HG02623 (cell line): ENCODE measurements around the gene WDR18.

Experiments
- ATAC-seq: cut with Tn5 transposase; IDR thresholded peaks from one replicate; pipeline ENCODE4 v1.9.1; 2021; ENCODE audit warnings: moderate library complexity; ENCODE audit not compliant: unreplicated experiment

The WDR18 gene, protein sequence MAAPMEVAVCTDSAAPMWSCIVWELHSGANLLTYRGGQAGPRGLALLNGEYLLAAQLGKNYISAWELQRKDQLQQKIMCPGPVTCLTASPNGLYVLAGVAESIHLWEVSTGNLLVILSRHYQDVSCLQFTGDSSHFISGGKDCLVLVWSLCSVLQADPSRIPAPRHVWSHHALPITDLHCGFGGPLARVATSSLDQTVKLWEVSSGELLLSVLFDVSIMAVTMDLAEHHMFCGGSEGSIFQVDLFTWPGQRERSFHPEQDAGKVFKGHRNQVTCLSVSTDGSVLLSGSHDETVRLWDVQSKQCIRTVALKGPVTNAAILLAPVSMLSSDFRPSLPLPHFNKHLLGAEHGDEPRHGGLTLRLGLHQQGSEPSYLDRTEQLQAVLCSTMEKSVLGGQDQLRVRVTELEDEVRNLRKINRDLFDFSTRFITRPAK

DNA sequence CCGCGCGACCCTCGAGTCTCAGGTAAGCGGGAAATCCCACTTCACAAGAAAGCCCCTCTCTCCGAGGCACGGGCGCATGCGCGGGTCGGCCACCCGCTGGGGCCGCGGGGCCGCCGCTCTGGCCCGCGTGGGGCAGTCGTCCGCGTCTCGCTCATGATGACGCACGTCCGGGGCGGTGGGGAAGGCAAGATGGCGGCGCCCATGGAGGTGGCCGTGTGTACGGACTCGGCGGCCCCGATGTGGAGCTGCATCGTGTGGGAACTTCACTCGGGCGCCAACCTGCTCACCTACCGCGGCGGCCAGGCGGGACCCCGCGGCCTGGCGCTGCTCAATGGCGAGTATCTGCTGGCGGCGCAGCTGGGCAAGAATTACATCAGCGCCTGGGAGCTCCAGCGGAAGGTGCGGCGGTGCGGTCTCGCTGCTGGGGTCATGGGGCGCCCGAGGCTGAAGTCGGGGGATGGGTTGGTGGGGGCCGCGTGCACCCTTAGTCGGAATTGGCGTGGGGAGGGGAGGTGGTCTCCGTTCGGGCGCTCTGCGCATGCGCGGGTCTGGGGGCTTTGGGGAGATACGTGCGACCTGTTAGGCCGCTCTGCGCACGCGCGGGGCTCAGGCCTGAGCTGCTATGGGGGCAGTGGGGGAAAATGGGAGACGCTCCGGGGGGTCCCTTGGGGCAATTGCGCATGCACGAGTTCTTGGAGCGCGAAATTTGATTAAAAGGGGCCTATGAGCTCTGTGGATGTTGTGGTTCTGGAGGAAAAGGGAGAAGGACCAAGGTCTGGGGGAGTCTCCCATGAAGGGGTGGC lies at the start of gene WDR18:
Gene WDR18 (plus strand): TSS at position 181 of the 803 bp plus-strand sequence. CDS start 9 bp downstream, at position 190.
- ATAC-seq = peak; percentile 80

- no peak for ATAC-seq
Measured at GRCh38 chr19:934865-935479, 49.2 kb upstream of the WDR18 start.

DNA sequence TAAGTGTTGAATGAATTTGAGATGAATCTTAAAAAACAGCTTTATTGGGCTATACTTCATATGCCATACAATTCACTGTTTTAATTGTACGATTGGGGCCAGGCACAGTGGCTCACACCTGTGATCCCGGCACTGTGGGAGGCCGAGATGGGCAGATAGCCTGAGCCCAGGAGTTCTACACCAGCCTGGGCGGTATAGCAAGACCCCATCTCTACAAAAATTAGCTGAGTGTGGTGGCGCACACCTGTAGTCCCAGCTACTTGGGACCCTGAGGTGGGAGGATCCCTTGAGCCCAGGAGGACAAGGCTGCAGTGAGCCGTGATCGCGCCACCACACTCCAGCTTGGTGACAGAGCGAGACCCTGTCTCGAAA lies 48.0 kb upstream of the WDR18 start:
- no peak for ATAC-seq

DNA sequence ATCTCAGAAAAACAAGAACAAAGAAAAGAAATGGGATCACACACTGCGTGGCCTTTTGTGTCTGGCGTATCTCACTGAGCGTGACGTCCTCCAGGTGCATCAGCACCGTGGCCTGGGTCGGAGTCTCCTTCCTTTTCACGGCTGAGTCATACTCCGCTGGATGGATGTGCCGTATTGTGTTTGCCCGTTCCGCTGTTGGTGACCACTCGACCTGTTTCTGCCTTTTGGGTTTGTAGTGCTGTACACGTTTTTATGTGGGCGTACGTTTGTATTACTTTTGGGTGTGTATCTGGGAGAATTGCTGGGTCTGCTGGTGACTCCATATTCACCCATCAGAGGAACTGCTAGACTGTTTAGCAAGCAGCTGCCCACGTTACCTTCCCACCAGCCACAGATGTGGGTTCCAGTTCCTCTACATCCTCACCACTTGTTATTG lies 46.9 kb upstream of the WDR18 start:
- ATAC-seq = no peak

GRCh38 chr19:938233-938923 lies 45.8 kb upstream of the WDR18 start:
- no peak for ATAC-seq

- ATAC-seq = no peak
Measured at GRCh38 chr19:939439-939838, 44.7 kb upstream of the WDR18 start.

DNA sequence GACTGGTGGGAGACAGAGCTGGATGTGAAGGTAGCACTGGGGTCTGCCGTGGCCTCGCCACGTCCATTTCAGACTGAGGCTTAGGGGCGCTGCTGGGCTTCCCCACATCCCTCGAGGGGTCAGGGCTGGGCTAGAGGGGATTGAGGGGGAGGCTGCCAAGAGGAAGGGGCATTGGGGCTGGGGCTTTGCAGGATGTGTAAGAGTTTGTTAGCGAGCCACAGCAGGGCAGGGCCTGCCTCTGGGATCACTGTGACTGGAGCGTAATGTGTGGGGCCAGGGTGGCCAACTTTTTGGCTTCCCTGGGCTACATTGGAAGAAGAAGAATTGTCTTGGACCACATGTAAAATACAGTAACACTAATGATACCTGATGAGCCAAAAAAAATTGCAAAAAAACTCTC lies 44.2 kb upstream of the WDR18 start:
- ATAC-seq = no peak

DNA sequence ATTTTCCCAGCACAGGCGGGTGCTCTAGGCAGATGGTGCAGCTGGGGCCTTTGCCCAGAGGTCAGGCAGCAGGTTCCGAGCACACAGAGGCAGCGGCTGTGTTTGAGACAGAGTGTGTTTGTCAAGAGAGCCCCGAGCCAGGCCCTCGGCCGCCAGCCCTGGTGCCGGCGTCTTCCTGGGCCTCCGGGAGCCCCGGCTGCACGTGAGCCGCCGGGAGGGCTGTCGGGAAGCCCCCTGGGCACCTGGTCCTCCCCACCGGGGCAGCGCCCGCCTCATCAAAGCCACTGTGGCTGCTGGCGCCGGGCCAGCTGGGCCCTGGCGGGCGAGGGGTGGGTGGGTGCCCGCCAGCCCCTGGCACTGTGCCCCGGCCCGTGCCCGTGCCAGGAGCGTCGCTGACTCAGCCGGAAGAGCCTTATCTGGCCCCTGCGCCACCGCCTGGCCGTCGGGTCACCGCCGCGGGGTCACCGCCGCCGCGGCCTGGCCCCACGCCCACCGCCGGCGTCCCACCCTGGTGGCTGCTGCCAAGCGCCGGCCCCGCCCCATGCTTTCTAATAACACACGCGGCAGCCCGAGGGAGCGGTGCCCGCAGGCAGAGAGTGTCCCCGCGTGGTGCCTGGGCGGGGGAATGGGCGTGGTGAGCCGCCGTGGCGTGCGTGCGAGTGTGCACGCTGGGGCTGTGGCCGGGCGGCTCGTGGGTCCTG lies 43.4 kb upstream of the WDR18 start:
- ATAC-seq = no peak

GRCh38 chr19:941292-942132 lies 42.6 kb upstream of the WDR18 start:
- no peak for ATAC-seq

GRCh38 chr19:942133-942645 lies 42.0 kb upstream of the WDR18 start:
- no peak for ATAC-seq

GRCh38 chr19:943551-944170 lies 40.5 kb upstream of the WDR18 start:
- no peak for ATAC-seq

DNA sequence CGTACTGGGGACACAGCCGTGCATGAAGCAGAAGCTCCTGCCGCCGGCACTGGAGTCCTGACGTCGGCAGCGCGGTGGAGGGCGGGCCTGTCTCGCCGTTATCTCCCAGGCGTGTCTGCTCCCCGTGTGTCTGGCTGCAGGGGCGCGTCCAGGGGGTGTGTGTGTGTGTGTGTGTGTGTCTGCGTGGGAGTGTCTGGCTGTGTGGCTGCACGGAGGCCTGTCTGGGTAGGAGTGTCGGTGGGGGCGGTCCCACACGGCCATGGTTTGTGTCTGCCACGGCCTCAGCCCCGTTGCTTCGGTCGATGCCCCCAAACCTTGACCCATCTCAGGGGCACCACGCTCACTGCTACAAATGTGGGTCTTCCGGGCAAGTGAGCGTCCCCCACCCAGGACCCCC lies 40.0 kb upstream of the WDR18 start:
- ATAC-seq = no peak

- no peak for ATAC-seq
Measured at GRCh38 chr19:944663-945241, 39.4 kb upstream of the WDR18 start.

DNA sequence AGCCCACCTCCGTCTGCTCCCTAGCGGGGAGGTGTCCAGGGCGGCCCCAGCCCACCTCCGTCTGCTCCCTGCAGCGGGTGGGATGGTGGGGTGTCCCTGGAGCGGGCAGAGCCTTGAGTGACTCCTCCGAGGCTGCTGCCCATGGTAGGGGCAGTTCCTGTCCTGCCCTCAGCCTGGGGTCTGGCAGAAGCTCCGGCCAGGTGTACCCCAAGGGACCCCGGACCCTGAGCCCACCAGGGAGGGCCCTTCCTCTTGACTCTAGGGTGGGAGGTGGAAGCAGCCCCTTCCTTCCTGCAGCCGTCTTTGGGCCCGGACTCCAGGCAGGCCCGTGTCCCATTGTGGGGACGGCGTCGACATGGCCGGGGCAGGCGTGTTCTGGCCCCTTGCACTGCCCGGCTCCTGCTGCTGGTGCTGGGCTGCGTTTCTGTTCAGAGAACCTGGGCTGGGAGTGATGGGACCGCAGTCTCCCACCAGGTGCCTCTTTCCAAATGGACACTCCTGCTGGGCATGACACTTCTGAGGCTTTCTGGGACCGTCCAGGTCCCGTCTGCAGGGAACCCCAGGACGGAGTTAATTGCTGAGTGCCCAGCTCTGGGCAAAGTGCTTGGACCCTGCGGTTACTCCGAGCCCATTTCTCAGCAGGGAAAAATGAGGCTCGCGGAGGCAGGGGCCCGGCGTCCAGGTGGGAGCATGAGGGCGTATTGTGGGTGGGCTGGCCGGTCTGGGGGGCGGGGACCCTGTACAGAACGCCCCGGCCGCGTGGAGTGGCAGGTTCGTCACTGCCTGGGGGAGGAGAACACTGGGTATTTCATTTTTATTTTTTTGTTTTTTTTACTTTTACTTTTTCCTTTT lies 38.5 kb upstream of the WDR18 start:
- ATAC-seq = no peak

DNA sequence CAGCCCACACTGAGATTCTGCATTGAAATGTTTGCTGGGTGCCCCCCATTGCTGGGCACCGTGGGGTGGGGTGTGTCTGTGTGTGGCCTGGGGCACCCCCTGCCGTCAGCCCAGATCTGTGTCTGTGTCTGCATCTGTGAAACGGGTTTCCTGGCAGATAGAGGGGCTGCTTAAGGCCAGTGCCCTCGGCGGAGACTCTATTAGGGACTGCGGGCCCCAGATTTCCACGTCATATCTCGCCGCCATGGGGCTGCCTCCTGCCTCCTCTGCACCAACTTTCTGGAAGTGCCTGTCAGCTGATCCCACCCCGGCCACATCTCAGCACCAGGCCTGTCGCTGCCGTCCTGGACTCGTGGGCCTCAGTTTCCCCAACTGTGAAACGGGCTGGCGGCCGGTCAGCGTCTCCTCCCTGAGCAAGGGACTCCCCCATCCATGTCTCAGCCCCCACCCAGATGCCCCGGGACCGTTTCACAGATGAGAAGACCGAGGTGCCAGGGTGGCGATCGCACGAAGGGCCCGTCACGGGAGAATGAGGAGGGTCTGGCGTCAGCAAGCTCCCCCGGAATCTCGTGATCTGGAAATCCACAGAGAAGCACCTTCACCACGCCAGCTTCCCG lies 36.9 kb upstream of the WDR18 start:
- ATAC-seq = peak; percentile 12

- ATAC-seq = peak; percentile 65
Measured at GRCh38 chr19:947707-948539, 36.2 kb upstream of the WDR18 start.
